Hepatocyte (in vitro differentiated cells): ENCODE measurements around the gene NR6A1.

Source experiments
- EZH2 ChIP-seq: fragments of 200-600 bp; sonication (generic); IDR thresholded peaks from 2 replicates; pipeline ENCODE4 v1.6.1; 2016; ENCODE audit warnings: antibody characterized with exemption, mild to moderate bottlenecking, borderline replicate concordance
- EZH2phosphoT487 ChIP-seq: fragments of 200-600 bp; sonication (generic); IDR thresholded peaks from one replicate; pipeline ENCODE4 v1.6.1; 2018; ENCODE audit warnings: antibody characterized with exemption, mild to moderate bottlenecking, low read depth, moderate library complexity; ENCODE audit not compliant: unreplicated experiment, severe bottlenecking
- TF ChIP-seq, protein P1 (sequence below): fragments of 200-600 bp; sonication (generic); IDR thresholded peaks from 2 replicates; pipeline ENCODE4 v1.5.1; 2016; ENCODE audit warnings: antibody characterized with exemption, mild to moderate bottlenecking; ENCODE audit not compliant: poor library complexity

DNA sequence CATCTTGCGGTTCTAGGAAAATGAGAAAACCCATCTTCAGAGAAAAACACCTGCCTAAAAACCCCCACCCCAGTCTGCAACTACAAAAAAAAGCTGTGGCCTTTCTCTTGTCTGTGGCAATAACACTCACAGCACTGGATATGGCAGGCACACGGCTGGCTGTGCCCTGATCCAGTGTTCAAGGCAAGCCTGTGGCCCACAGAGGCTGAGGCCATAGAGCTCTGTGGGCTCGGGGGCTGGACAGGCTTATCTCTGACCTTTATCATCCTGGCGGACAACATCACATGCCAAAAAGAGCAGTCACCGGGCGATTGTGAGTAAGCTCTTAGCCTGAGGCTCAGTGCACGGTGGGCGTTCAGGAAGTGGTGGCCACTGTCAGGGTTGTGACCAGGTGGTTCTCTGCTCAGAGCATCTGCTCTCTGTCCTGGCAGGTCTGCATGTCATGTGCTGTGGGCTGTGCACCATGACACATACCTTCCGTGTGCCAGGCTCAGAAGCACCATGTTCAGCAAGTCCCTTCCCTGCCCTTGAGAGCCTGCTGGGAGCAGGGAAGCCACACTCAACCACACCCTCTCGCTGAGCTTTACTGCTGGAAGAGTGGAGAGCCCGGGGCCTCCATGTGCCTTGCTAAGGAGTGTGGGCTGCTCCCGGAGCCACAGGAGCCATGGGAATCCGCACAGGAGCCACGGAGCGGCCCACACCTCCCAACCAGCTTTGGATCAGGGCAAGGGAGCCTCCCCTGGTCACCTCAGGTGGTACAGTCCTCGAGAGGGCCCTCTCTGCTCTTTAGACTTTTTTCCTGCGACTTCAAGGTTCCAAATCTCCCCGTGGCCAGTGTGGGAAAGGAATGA is 47.5 kb upstream of the NR6A1 start:
- TF ChIP-seq, protein P1, sequence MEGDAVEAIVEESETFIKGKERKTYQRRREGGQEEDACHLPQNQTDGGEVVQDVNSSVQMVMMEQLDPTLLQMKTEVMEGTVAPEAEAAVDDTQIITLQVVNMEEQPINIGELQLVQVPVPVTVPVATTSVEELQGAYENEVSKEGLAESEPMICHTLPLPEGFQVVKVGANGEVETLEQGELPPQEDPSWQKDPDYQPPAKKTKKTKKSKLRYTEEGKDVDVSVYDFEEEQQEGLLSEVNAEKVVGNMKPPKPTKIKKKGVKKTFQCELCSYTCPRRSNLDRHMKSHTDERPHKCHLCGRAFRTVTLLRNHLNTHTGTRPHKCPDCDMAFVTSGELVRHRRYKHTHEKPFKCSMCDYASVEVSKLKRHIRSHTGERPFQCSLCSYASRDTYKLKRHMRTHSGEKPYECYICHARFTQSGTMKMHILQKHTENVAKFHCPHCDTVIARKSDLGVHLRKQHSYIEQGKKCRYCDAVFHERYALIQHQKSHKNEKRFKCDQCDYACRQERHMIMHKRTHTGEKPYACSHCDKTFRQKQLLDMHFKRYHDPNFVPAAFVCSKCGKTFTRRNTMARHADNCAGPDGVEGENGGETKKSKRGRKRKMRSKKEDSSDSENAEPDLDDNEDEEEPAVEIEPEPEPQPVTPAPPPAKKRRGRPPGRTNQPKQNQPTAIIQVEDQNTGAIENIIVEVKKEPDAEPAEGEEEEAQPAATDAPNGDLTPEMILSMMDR: no peak
- TF ChIP-seq EZH2 (no peak), EZH2phosphoT487 (no peak)
